Suprapubic skin (tissue), 4 donors: ENCODE data around the gene PMEL. TPM values are rescaled to one million over a fixed set of nuclear protein-coding genes. Genes with fewer than 3 reads are reported as not detected.

Source experiments
- DNase-seq, 2 donors: peaks; one replicate each; pipeline ENCODE4 v3.0.0-alpha.2; 2019; ENCODE audit warnings: low spot score in 2 of 2
- H3K27ac ChIP-seq: fragments of 200-600 bp; sonication (generic); one replicate; pipeline ENCODE4 v1.5.1; 2019
- H3K27me3 ChIP-seq: fragments of 200-600 bp; sonication (generic); one replicate; pipeline ENCODE4 v1.5.1; 2019
- H3K36me3 ChIP-seq: fragments of 200-600 bp; sonication (generic); one replicate; pipeline ENCODE4 v1.5.1; 2019
- H3K4me1 ChIP-seq: fragments of 200-600 bp; sonication (generic); one replicate; pipeline ENCODE4 v1.5.1; 2019
- H3K4me3 ChIP-seq: fragments of 200-600 bp; sonication (generic); one replicate; pipeline ENCODE4 v1.5.1; 2019; ENCODE audit warnings: mild to moderate bottlenecking
- H3K9me3 ChIP-seq: fragments of 200-600 bp; sonication (generic); one replicate; pipeline ENCODE4 v1.5.1; 2019
- CTCF ChIP-seq, 2 donors: fragments of 200-600 bp in 1 of 2; fragments of 450-650 bp in 1 of 2; sonication (generic) in 1 of 2; IDR thresholded peaks; one replicate each; pipeline ENCODE4 v1.5.1; 2016 to 2019; ENCODE audit warnings: antibody characterized with exemption in 2 of 2, mild to moderate bottlenecking in 1 of 2, moderate library complexity in 1 of 2
- EP300 ChIP-seq: sonication (generic); formaldehyde crosslinking; IDR thresholded peaks from one replicate; pipeline ENCODE4 v1.6.1; 2017; ENCODE audit warnings: antibody characterized with exemption
- POLR2A ChIP-seq, 2 donors: fragments of 450-650 bp; IDR thresholded peaks; one replicate each; pipeline ENCODE4 v1.6.1; 2017; ENCODE audit warnings: antibody characterized with exemption in 2 of 2, mild to moderate bottlenecking in 2 of 2, moderate library complexity in 2 of 2
- POLR2AphosphoS5 ChIP-seq, 3 donors: sonication (generic); formaldehyde crosslinking; IDR thresholded peaks; one replicate each; pipeline ENCODE4 v1.6.1; 2017; ENCODE audit warnings: antibody characterized with exemption in 3 of 3
- WGBS: methylation state at CpG from one replicate; pipeline ENCODE4 v1.1.5; 2018; 5-methylcytosine and 5-hydroxymethylcytosine counted together
- total RNA-seq, 4 donors: library from RNA; depleted of rRNA; stranded (reverse); fragments of >200 nt; gene quantifications; one replicate each; pipeline ENCODE4 v1.1.0, GENCODE V29; 2016

PMEL gene
- total RNA-seq, result 100 to 1,000 TPM in 1 of 4 donors, 10 to 100 TPM in 3; 54.4 to 188 (median 71.7) TPM

GRCh38 chr12:55965941-55966407, at the start of gene PMEL:
TSS of gene PMEL (minus strand) at chr12:55966042. CDS start at chr12:55966011, 31 bp downstream.
- Histone ChIP-seq H3K36me3 (no peaks in the 10 kb centered on the region), H3K27ac (peak within 1 kb of the TSS; percentile 68), H3K4me3 (peak within 1 kb of the TSS; percentile 76), H3K4me1 (peaks cover 23% of the 10 kb centered on the region), H3K27me3 (no peaks in the 10 kb centered on the region), H3K9me3 (no peaks in the 10 kb centered on the region)
- WGBS, result 10% methylated on average over 4 of the region's 4 CpGs
- TF ChIP-seq POLR2AphosphoS5 (IDR thresholded peaks at IDR 0.05) (no peak), POLR2A (IDR thresholded peaks at IDR 0.05) (no peak), EP300 (no peak), CTCF (IDR thresholded peaks at IDR 0.05) (no peak)
- no peak for DNase-seq

- DNase-seq, result no peak
- Histone ChIP-seq H3K9me3 (no peaks in the 10 kb centered on the region), H3K27me3 (no peaks in the 10 kb centered on the region), H3K4me1 (no peaks in the 10 kb centered on the region), H3K4me3 (no peak overlapping the region), H3K36me3 (peaks cover 5% of the 10 kb centered on the region), H3K27ac (no peak overlapping the region)
- no peak for TF ChIP-seq POLR2AphosphoS5 (IDR thresholded peaks at IDR 0.05)
- TF ChIP-seq POLR2A (IDR thresholded peaks at IDR 0.05), result no peak
- no peak for TF ChIP-seq CTCF (IDR thresholded peaks at IDR 0.05)
- no peak for TF ChIP-seq EP300
- WGBS, result 64% methylated on average over 2 of the region's 2 CpGs
Observed at GRCh38 chr12:56014205-56014604, 48.4 kb upstream of the PMEL start.

- Histone ChIP-seq H3K9me3 (no peaks in the 10 kb centered on the region), H3K27me3 (no peaks in the 10 kb centered on the region), H3K4me3 (no peak overlapping the region), H3K4me1 (no peaks in the 10 kb centered on the region), H3K27ac (no peak overlapping the region), H3K36me3 (no peaks in the 10 kb centered on the region)
- no peak for TF ChIP-seq EP300
- WGBS, result 69% methylated on average over 4 of the region's 5 CpGs
- DNase-seq, result no peak
Observed at GRCh38 chr12:56013482-56013881, 47.6 kb upstream of the PMEL start.

GRCh38 chr12:56011509-56012090, 45.8 kb upstream of the PMEL start:
- Histone ChIP-seq H3K36me3 (no peaks in the 10 kb centered on the region), H3K27me3 (no peaks in the 10 kb centered on the region), H3K4me3 (no peak overlapping the region), H3K9me3 (no peaks in the 10 kb centered on the region), H3K27ac (no peak overlapping the region), H3K4me1 (peaks cover 12% of the 10 kb centered on the region)
- TF ChIP-seq POLR2A (IDR thresholded peaks at IDR 0.05) (no peak), POLR2AphosphoS5 (IDR thresholded peaks at IDR 0.05) (no peak), CTCF (IDR thresholded peaks at IDR 0.05) (no peak), EP300 (no peak)
- WGBS, result 98% methylated on average over 2 of the region's 2 CpGs
- no peak for DNase-seq

GRCh38 chr12:56010111-56010570, 44.3 kb upstream of the PMEL start:
- no peak overlapping the region for H3K4me3 ChIP-seq
- TF ChIP-seq CTCF (IDR thresholded peaks at IDR 0.05) (no peak), POLR2A (IDR thresholded peaks at IDR 0.05) (no peak), EP300 (no peak), POLR2AphosphoS5 (IDR thresholded peaks at IDR 0.05) (no peak)
- WGBS, result 61% methylated on average over 2 of the region's 2 CpGs

More at GRCh38 chr12:56010111-56010570, 44.3 kb upstream of the PMEL start:
- Histone ChIP-seq H3K36me3 (no peaks in the 10 kb centered on the region), H3K27me3 (no peaks in the 10 kb centered on the region), H3K9me3 (no peaks in the 10 kb centered on the region), H3K4me1 (peaks cover 13% of the 10 kb centered on the region), H3K27ac (no peak overlapping the region)
- DNase-seq, result no peak
